ENCODE data around the gene ZKSCAN7.

DNA sequence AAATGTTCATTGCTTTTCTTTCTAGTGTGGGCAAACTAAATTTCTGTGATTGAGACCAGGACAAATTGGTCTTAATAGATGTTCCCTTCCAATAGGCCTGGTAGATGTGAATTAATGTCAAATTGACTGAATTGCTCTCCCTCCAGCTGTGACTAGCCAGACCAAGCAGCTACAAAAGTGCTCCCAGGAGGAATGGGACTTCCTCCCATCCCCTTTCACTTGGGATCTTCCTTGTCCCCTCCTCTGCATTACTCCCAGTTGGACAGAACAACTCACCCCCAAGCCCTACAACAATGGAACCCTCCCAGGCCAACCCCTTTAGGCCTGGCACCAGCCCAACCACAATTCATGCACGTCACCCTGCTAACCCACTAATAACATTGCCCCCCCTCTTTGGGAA lies 19.6 kb upstream of the ZKSCAN7 start:
- TF ChIP-seq TCF12 (IDR thresholded peaks at IDR 0.05; ENCODE audit: low read depth) (no peak), YY1 (IDR thresholded peaks at IDR 0.05; ENCODE audit: low read depth) (no peak), RAD21 (IDR thresholded peaks at IDR 0.05; ENCODE audit: low read depth) (no peak), TAF1 (IDR thresholded peaks at IDR 0.05; ENCODE audit: low read depth) (no peak), EP300 (IDR thresholded peaks at IDR 0.05; ENCODE audit: borderline replicate concordance) (no peak)
- TF ChIP-seq, protein P1, sequence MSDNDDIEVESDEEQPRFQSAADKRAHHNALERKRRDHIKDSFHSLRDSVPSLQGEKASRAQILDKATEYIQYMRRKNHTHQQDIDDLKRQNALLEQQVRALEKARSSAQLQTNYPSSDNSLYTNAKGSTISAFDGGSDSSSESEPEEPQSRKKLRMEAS (IDR thresholded peaks at IDR 0.05): no peak
